Measurements from ENCODE around the gene TRMT1.
"Not testable (repeated sequence)": the region's sequence is repeated elsewhere in the genome, so short reads cannot be mapped to it uniquely, and the experiment has no call there.

TRMT1 gene

DNA sequence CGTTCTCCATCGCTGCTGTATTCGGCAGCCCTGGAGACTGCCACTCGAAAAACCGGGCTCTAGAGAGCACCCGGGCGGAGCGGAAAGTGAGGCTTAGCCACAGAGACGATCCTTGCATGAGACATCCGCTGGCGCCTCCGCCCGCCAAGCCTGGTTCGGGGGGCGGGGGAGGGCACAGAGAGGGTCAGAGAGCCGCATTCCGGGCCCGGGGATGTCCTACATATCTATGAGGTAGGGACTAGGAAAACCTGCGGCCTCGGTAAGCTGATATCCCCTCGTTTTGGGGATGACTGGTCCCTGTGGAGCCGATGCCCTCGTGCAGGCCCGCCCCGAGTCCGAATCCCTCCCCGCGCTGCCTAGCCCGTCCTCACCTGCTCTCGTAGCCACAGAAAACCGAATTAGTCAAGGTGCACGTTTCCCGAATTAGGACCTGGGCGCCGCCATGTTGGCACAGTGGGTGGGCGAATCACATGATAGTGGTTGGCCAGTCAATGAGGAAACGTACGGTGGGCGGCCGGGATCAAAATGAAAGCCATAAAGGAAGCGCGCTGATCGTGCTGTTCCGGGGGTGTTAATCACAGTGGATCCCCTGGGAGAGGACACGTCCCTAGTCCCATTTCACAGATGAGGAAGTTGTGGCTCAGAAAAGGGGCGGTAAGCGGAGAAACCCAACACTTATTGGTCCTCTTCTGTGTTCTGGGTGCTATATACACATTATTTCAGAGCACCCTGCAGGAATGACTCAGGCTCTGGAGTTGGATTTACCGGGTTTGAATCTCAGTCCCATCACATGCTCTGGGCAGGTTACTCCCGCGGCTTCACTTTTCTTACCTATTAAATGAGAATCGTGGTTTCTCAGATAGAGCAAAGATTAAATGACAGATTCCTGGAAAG, at the start of gene TRMT1:
TRMT1 (minus strand) TSS at position 459 of the 894 bp plus-strand sequence; CDS start at position 118, 341 bp downstream.
- peak; percentile 90 for DNase-seq (ENCODE audit: low spot score)

DNA sequence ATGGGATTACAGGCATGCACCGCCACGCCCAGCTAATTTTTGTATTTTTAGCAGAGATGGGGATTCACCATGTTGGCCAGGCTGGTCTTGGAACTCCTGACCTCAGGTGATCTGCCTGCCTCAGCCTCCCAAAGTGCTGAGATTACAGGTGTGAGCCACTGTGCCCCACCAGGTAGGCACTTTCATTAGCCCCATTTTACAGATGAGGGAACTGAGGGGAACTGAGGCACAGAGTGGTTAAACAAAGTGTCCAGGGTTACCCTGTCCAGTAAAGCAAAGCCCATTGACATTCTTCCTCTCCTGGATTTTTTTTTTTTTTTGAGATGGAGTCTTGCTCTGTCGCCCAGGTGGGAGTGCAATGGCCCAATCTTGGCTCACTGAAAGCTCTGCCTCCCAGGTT, 49.6 kb upstream of the TRMT1 start:
- DNase-seq (ENCODE audit: low spot score), result not testable (repeated sequence)

- no peak for DNase-seq (ENCODE audit: low spot score)
Observed at GRCh38 chr19:13165162-13165997, 48.8 kb upstream of the TRMT1 start.

- DNase-seq (ENCODE audit: low spot score), result peak; percentile 45
Observed at GRCh38 chr19:13164343-13165161, 48.0 kb upstream of the TRMT1 start.

- DNase-seq (ENCODE audit: low spot score), result no peak
Observed at GRCh38 chr19:13163609-13164342, 47.2 kb upstream of the TRMT1 start.

- DNase-seq (ENCODE audit: low spot score), result peak; percentile 93
Observed at GRCh38 chr19:13162724-13163608, 46.4 kb upstream of the TRMT1 start.

GRCh38 chr19:13160557-13160956, 44.0 kb upstream of the TRMT1 start:
- no peak for DNase-seq (ENCODE audit: low spot score)

DNA sequence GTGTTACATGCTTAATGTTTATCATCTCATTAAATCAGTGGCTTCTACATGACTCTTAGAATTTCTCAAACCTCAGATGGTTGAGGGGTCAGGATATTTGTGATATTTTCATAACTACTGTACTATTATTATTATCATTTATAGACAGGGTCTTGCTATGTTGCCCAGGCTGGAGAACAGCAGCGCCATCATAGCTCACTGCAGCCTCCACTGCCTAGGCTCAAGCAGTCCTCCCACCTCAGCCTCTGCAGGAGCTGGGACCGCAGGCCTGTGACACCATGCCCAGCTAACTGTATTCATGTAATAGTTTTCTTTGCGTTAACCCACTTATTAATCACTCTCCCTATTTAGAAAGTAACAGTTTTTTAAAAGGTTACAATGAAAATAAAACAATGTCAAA, 43.2 kb upstream of the TRMT1 start:
- DNase-seq (ENCODE audit: low spot score), result no peak

- peak; percentile 69 for DNase-seq (ENCODE audit: low spot score)
Observed at GRCh38 chr19:13155472-13156359, 39.2 kb upstream of the TRMT1 start.

DNA sequence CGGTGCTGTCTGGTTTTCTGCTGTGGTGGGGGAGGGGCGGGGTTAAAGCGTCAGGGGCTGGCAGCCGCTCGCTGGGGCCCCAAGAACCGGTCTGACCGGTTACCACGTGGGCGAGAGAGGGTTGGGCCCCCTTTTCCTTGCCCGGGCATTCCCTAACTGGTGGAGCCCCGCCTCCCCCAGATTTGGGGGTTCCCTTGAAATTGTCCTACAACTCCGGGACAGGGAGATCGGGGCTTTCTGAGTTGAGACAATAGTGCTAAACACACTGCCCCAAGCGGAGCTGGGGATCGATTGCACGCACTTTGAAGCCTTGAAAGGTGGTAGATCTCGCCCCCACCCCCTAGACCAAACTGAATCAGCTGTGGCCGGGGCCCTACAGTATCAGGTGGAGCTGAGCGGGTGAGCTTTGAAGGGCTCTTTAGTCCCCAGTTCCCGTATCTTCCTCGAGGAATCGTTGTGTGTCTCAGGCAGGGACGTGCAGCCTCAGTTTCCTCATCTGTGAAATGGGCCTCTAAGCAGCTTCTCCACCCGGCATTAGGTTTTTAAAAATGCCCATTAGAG, 38.5 kb upstream of the TRMT1 start:
- peak; percentile 84 for DNase-seq (ENCODE audit: low spot score)

DNA sequence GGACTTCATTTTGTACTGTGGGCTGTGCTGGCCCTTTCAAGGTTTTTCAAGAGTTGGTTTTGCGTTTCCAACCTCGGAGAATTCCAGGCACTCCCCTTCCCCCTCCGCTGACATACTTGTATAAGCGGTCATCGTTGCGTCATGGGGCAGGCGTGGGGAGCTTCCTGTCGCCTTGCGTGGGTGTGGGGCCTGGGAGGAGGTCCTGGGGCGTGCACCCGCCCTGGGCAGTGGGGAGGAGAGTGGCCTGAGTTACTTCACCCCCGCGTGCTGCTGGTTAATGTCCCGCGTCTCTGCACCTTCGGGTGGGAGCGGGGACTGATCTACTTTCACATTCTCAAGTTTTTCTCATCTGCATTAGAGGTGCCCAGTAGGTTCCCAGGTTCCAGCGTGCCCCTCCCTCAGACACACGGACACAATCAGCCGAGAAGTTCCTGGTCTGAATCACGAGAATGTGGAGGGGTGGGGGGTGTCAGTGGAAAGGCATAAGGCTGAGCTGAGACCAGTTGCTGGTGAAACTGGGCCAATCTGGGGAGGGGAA, 37.8 kb upstream of the TRMT1 start:
- no peak for DNase-seq (ENCODE audit: low spot score)

- DNase-seq (ENCODE audit: low spot score), result no peak
Observed at GRCh38 chr19:13153569-13154240, 37.2 kb upstream of the TRMT1 start.

GRCh38 chr19:13152974-13153568, 36.5 kb upstream of the TRMT1 start:
- peak; percentile 98 for DNase-seq (ENCODE audit: low spot score)

- DNase-seq (ENCODE audit: low spot score), result no peak
Observed at GRCh38 chr19:13152356-13152973, 35.9 kb upstream of the TRMT1 start.

- DNase-seq (ENCODE audit: low spot score), result peak; percentile 97
Observed at GRCh38 chr19:13151605-13152355, 35.2 kb upstream of the TRMT1 start.

GRCh38 chr19:13150931-13151604, 34.5 kb upstream of the TRMT1 start:
- no peak for DNase-seq (ENCODE audit: low spot score)

All from CD4-positive, alpha-beta T cell treated with Interleukin-15 for 4 hours (primary cell).